Endothelial cell of umbilical vein (primary cell): ENCODE measurements around the gene WASF3. TPM values are rescaled to one million over a fixed set of nuclear protein-coding genes. Genes with fewer than 3 reads are reported as not detected.

Experiments
- BruUV-seq: library from RNA; stranded (reverse); fragments of 400-500 nt; replicated peaks from 2 replicates; lab custom pipeline; 2021; lab: Mats Ljungman, UMichigan
- CTCF ChIA-PET: fragments of 300-600, 350-600 bp; sonication (Branson Sonifier 250); formaldehyde crosslinking; loops from one replicate; lab custom pipeline; 2021; ENCODE audit warnings: antibody characterized with exemption, inconsistent platforms; lab: Charles Lee
- POLR2A ChIA-PET: fragments of 300-600, 350-600 bp; sonication (Branson Sonifier 250); formaldehyde crosslinking; loops from one replicate; lab custom pipeline; 2021; ENCODE audit warnings: antibody characterized with exemption, inconsistent platforms; lab: Charles Lee
- DNase-seq: peaks from one replicate; pipeline ENCODE4 v3.0.0-alpha.2; 2011; ENCODE audit warnings: low read depth, low spot score
- FAIRE-seq: peaks from 2 replicates; lab custom pipeline; 2011; peaks lifted over from hg19 to GRCh38; lab: Jason Lieb, UNC
- H2AFZ ChIP-seq: 2 replicates; pipeline ENCODE4 v1.6.0; 2012; ENCODE audit warnings: low read depth, low read length, control low read depth, inconsistent platforms
- H3K27ac ChIP-seq: 2 replicates; pipeline ENCODE4 v1.5.1; 2011; ENCODE audit warnings: low read depth, mild to moderate bottlenecking, control low read depth, low read length, moderate library complexity; ENCODE audit not compliant: insufficient read depth
- H3K27me3 ChIP-seq, 2 experiments: 2 replicates each; pipeline versions ENCODE4 v1.6.0 to v1.6.1; 2011; ENCODE audit warnings: low read length in 2 of 2, mixed read lengths in 1 of 2; ENCODE audit not compliant: control insufficient read depth in 2 of 2, insufficient read depth in 2 of 2
- H3K36me3 ChIP-seq, 2 experiments: 2 replicates in 1 of 2; 3 replicates in 1 of 2; pipeline ENCODE4 v1.5.1; 2011; ENCODE audit warnings: low read length in 2 of 2, mild to moderate bottlenecking in 1 of 2, moderate library complexity in 1 of 2; ENCODE audit not compliant: control insufficient read depth in 2 of 2, insufficient read depth in 2 of 2; ENCODE audit errors: extremely low read depth in 1 of 2
- H3K4me1 ChIP-seq: 3 replicates; pipeline ENCODE4 v1.5.1; 2011; ENCODE audit warnings: mild to moderate bottlenecking, low read length; ENCODE audit not compliant: control insufficient read depth, insufficient read depth; ENCODE audit errors: extremely low read depth
- H3K4me2 ChIP-seq: 2 replicates; pipeline ENCODE4 v1.6.1; 2011; ENCODE audit warnings: low read length, control low read depth, mixed read lengths; ENCODE audit not compliant: insufficient read depth
- H3K4me3 ChIP-seq, 3 experiments: fragments of 200-600 bp in 1 of 3; sonication (generic), shearing (Covaris generic) in 1 of 3; replicated peaks in 1 of 3; 2 replicates each; pipeline ENCODE4 v1.5.1; 2011 to 2016; ENCODE audit warnings: control low read depth in 3 of 3, low read length in 3 of 3, mild to moderate bottlenecking in 2 of 3, inconsistent platforms in 1 of 3, low read depth in 1 of 3, moderate library complexity in 1 of 3; ENCODE audit not compliant: insufficient read depth in 1 of 3
- H3K79me2 ChIP-seq: 2 replicates; pipeline ENCODE4 v1.6.0; 2012; ENCODE audit warnings: low read length, inconsistent platforms; ENCODE audit not compliant: control insufficient read depth, insufficient read depth
- H3K9ac ChIP-seq: replicated peaks from 2 replicates; pipeline ENCODE3; 2011; ENCODE audit warnings: low read length, control low read depth; ENCODE audit not compliant: insufficient read depth; ENCODE audit errors: extremely low read depth
- H3K9me1 ChIP-seq: replicated peaks from 3 replicates; pipeline ENCODE4 v1.6.0; 2011; ENCODE audit warnings: mild to moderate bottlenecking, low read length; ENCODE audit not compliant: control insufficient read depth, insufficient read depth; ENCODE audit errors: extremely low read depth
- H3K9me3 ChIP-seq: replicated peaks from 2 replicates; pipeline ENCODE4 v1.5.1; 2012; ENCODE audit warnings: low read length, inconsistent platforms; ENCODE audit not compliant: control insufficient read depth, insufficient read depth
- H4K20me1 ChIP-seq: replicated peaks from 2 replicates; pipeline ENCODE3; 2011; ENCODE audit warnings: mild to moderate bottlenecking, low read length; ENCODE audit not compliant: control insufficient read depth, insufficient read depth; ENCODE audit errors: extremely low read depth
- CTCF ChIP-seq, 2 donors: IDR thresholded peaks; 1 replicate in 1 of 2; 2 replicates in 1 of 2; pipeline ENCODE4 v1.5.1; 2011; ENCODE audit warnings: low read length in 2 of 2, mild to moderate bottlenecking in 2 of 2, moderate library complexity in 2 of 2, control low read depth in 1 of 2, inconsistent platforms in 1 of 2, low read depth in 1 of 2; ENCODE audit not compliant: insufficient read depth in 1 of 2; ENCODE audit errors: extremely low read depth in 1 of 2
- FOS ChIP-seq: IDR thresholded peaks from 2 replicates; pipeline ENCODE4 v1.6.1; 2011; ENCODE audit warnings: mild to moderate bottlenecking, low read length, moderate library complexity, borderline replicate concordance; ENCODE audit not compliant: insufficient read depth
- dilution Hi-C: fragments of 300-500 bp; cut with MboI; formaldehyde crosslinking; loops from one replicate; pipeline ENCODE4 v1.15.0; 2019; ENCODE audit warnings: low sequenced_read_pairs; ENCODE audit not compliant: extremely low pct_ligation_motif_present
- intact Hi-C: fragments of 100-400 bp; cut with micrococcal nuclease; formaldehyde crosslinking; loops from one replicate; pipeline ENCODE4 v1.10.0; 2022
- polyA plus RNA-seq, 4 experiments: library from polyadenylated mRNA; depleted of rRNA in 3 of 4; stranded (reverse) in 3 of 4; unstranded in 1 of 4; fragments of >200 nt; gene quantifications; 2 replicates each; pipeline versions ENCODE4 v1.2.1 to v1.2.3, GENCODE V29; 2011 to 2012; ENCODE audit warnings: missing spikeins in 1 of 4
- total RNA-seq: library from RNA; stranded (reverse); gene quantifications from 2 replicates; pipeline ENCODE4 v1.2.3, GENCODE V29; 2021

WASF3 gene
- total and polyA plus RNA-seq, 2 donors (not counting 3 experiments of a cell fraction or from before 2014, with no cell fraction given) = 18.5 to 32.4 TPM

GRCh38 chr13:26628706-26629105, 71.2 kb downstream of the WASF3 start:
- intact Hi-C loops = loop anchor here (1.0 to 5.0 kb wide), 3 partner anchors 131 to 444 kb away; no protein-coding TSS in a partner anchor

More at GRCh38 chr13:26628706-26629105, 71.2 kb downstream of the WASF3 start:
- no peak overlapping the region for H3K27ac ChIP-seq
- dilution Hi-C loops = no loop called here
- H3K9me3 ChIP-seq = peaks cover 2% of the 10 kb centered on the region
- no peaks in the 10 kb centered on the region for H3K27me3 ChIP-seq
- H3K4me3 ChIP-seq = no peak overlapping the region
- ChIA-PET CTCF (interaction anchor here (0.9 to 3.1 kb wide), 22 partner anchors 8 to 445 kb away, joined by 3 to 27 read pairs (median 4); partner anchors contain the start of gene WASF3), POLR2A (no interaction called here)
- BruUV-seq = no TSS peak
- DNase-seq (peak; percentile 38), FAIRE-seq (no peak)
- H3K9ac ChIP-seq = no peak overlapping the region
- TF ChIP-seq CTCF (IDR thresholded peaks at IDR 0.05; ENCODE audit: extremely low read depth in 1 of 2, insufficient read depth in 1 of 2, low read depth in 1 of 2, low read length in 2 of 2) (peak; percentile 16 to 26), FOS (no peak)
- no peaks in the 10 kb centered on the region for H3K4me1 ChIP-seq
- no peak overlapping the region for H3K4me2 ChIP-seq
- peaks cover 5% of the 10 kb centered on the region for H3K79me2 ChIP-seq
- no peaks in the 10 kb centered on the region for H4K20me1 ChIP-seq
- no peak overlapping the region for H2AFZ ChIP-seq
- H3K9me1 ChIP-seq = no peaks in the 10 kb centered on the region
- H3K36me3 ChIP-seq = peaks cover 0 to 4% of the 10 kb centered on the region in 2 experiments
